AG09319 (cell line): ENCODE measurements around the gene IL27RA.
A peak's percentile ranks its signal among the peaks of the same experiment; 100 is the strongest.

Source experiments
- DNase-seq: peaks from one replicate; pipeline ENCODE4 v3.0.0-alpha.2; 2010; ENCODE audit warnings: low read depth; ENCODE audit errors: extremely low read depth
- TF ChIP-seq, protein P1 (sequence below): IDR thresholded peaks from 2 replicates; pipeline ENCODE4 v1.5.1; 2011; ENCODE audit warnings: low read depth, mild to moderate bottlenecking, inconsistent platforms, low read length, moderate library complexity

IL27RA gene

DNA sequence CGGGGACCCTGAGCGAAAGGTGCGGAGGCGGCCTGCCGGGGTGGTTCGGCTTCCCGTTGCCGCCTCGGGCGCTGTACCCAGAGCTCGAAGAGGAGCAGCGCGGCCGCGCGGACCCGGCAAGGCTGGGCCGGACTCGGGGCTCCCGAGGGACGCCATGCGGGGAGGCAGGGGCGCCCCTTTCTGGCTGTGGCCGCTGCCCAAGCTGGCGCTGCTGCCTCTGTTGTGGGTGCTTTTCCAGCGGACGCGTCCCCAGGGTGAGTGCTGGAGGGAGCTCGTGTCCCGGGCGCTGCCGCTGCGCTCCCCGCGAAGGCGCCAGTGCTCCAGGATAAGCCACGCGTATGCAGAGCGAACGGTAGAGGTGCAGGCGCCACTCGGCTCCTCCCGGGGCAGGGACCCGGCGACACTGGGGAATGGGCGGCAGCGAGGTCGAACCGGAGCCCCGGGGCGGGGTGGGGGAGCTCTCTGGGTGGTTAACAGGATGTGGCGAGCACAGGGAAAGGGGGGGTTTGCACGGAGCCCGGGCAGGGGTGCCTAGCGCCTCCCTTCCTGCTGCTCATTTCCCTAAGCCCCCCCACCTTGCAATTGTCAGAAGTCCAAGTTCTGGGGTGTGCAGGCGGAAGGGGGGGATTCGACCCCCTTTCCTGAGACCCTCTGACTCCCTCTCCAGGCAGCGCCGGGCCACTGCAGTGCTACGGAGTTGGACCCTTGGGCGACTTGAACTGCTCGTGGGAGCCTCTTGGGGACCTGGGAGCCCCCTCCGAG is at the start of gene IL27RA:
TSS of gene IL27RA (plus strand) at position 44 of the 762 bp plus-strand sequence. CDS start at position 155, 111 bp downstream.
- no peak for DNase-seq
- TF ChIP-seq, protein P1, sequence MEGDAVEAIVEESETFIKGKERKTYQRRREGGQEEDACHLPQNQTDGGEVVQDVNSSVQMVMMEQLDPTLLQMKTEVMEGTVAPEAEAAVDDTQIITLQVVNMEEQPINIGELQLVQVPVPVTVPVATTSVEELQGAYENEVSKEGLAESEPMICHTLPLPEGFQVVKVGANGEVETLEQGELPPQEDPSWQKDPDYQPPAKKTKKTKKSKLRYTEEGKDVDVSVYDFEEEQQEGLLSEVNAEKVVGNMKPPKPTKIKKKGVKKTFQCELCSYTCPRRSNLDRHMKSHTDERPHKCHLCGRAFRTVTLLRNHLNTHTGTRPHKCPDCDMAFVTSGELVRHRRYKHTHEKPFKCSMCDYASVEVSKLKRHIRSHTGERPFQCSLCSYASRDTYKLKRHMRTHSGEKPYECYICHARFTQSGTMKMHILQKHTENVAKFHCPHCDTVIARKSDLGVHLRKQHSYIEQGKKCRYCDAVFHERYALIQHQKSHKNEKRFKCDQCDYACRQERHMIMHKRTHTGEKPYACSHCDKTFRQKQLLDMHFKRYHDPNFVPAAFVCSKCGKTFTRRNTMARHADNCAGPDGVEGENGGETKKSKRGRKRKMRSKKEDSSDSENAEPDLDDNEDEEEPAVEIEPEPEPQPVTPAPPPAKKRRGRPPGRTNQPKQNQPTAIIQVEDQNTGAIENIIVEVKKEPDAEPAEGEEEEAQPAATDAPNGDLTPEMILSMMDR: peak; percentile 79

DNA sequence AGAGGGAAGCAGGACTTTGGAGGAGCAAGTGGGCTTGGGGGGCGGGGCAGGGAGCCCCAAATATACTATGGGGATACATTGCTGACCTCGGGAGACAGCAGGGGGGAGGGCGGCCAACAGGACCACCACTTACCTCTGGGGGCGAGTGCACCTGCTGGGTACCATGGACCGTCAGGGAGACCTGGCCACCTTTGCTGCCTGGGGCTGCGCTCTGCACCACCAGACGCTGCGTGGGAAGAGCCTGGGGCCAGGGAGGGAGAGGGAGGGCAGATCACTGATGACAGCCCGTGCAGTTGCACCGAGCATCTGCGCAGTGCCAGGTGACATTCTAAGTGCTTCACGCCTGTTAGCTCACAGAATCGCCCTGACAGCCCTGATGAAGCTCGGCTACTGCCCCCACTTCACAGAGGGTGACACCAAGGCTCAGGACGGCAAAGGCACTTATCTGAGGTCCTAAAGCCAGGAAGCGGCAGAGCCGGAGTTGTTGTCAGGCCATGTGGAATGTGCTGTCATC is 49.5 kb upstream of the IL27RA start:
- TF ChIP-seq, protein P1: no peak
- DNase-seq: no peak

DNA sequence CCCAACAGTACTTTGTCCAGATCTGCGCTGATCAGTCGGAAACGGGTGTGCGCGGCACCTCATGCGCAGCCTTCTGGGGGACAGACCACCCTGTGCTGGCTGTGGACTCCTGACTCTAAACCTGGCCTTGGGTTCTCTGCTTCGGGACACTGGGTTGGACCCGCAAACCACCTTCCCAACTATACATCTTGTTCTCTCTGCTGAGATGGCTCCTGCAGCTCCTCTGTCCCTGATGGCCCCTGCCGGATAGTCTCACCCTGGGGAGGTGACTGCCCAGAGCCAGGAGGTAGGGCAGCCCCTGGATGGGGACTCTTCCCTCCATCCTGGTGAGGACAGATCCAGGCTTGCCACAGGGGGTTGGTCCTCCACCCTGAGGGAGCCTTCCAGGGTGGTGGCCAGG is 48.8 kb upstream of the IL27RA start:
- no peak for DNase-seq
- TF ChIP-seq, protein P1: no peak

DNA sequence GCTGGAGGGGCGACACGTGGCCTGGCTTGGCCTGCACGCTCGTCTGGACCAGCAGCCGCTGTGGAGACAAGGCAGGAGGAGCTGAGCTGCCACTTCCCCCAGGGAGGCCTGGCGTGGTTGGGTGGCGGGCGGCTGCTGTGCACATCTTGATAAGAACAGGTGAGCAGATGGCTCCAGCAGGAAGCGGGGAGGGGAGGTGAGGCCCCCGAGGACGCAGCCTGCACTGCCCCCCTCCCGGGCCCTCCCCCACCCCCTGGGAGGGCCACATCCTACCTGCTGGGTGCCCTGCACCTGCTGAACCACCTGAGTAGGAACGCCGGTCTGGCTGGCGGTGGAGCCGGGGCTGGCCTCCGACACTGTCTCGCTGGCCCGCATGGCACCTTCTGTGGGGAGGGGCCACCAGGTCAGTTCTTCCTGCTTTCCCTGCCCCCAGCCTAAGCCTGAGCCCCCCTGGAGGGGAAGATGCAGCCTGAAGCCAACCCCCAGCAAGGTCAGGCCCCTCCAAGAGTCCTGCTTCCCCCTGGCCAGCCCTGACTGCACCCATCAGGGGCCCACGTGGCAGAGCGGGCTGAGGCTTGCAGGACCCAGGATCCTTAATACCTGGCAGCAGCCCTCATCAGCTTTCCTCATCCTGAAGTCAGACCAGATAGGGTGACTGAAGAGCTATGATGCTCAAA is 48.2 kb upstream of the IL27RA start:
- DNase-seq: no peak
- TF ChIP-seq, protein P1: no peak

DNA sequence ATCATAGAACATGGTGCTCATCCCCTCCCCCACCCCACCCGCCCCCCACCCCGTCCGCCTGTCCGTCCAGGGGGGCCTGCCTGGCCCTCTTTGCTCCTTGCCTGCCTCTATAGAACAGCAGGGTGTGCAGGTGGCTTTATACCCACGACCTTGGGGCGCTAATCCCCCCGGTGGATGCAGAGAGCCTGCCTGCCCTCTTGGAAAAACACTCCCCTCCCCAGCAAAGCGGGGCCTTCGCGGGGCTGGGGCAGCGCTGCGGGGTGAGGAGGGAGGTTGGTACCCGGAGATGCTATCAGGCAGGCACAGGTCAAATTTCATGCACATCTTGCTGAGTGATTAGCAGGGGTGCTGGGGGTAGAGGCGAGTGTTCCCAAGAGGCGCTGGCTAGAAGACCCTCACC is 47.4 kb upstream of the IL27RA start:
- no peak for DNase-seq
- TF ChIP-seq, protein P1: no peak

DNA sequence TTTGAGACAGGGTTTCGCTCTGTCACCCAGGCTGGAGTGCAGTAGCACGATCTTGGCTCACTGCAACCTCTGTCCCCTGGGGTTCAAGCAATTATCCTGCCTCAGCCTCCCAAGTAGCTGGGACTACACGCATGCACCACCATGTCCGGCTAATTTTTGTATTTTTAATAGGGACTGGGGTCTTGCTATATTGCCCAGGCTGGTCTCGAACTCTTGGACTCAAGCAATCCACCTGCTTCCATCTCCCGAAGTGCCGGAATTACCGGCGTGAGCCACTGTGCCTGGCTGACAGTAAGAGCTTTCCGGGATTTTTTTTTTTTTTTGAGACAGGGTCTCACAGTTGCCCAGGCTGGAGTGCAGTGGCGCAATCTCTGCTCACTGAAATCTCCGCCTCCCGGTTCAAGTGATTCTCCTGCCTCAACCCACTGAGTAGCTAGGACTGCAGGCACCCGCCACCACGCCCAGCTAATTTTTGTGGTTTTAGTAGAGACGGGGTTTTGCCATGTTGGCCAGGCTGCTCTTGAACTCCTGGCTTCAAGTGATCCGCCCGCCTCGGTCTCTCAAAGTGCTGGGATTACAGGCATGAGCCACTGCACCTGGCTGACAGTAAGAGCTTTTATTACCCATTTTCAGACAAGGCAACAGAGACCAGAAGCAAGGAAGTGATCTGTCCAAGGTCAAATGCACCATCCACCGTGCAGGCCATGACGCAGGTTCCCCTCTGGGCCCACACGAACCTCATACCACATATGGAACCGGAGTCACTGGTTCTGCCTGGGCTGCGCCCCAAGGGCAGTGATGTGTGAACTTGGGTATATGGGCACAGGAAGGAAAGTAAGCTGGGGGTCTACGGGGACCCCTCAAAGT is 46.5 kb upstream of the IL27RA start:
- no peak for DNase-seq
- TF ChIP-seq, protein P1: no peak
